Suprapubic skin (tissue), 4 donors: ENCODE results near the gene TRIM63. TPM values are rescaled to one million over a fixed set of nuclear protein-coding genes. Genes with fewer than 3 reads are reported as not detected.

Source experiments
- DNase-seq, 2 donors: peaks; one replicate each; pipeline ENCODE4 v3.0.0-alpha.2; 2019; ENCODE audit warnings: low spot score in 2 of 2
- H3K27ac ChIP-seq: fragments of 200-600 bp; sonication (generic); one replicate; pipeline ENCODE4 v1.5.1; 2019
- H3K27me3 ChIP-seq: fragments of 200-600 bp; sonication (generic); one replicate; pipeline ENCODE4 v1.5.1; 2019
- H3K36me3 ChIP-seq: fragments of 200-600 bp; sonication (generic); one replicate; pipeline ENCODE4 v1.5.1; 2019
- H3K4me1 ChIP-seq: fragments of 200-600 bp; sonication (generic); one replicate; pipeline ENCODE4 v1.5.1; 2019
- H3K4me3 ChIP-seq: fragments of 200-600 bp; sonication (generic); one replicate; pipeline ENCODE4 v1.5.1; 2019; ENCODE audit warnings: mild to moderate bottlenecking
- H3K9me3 ChIP-seq: fragments of 200-600 bp; sonication (generic); one replicate; pipeline ENCODE4 v1.5.1; 2019
- EP300 ChIP-seq: sonication (generic); formaldehyde crosslinking; IDR thresholded peaks from one replicate; pipeline ENCODE4 v1.6.1; 2017; ENCODE audit warnings: antibody characterized with exemption
- POLR2A ChIP-seq, 2 donors: fragments of 450-650 bp; IDR thresholded peaks; one replicate each; pipeline ENCODE4 v1.6.1; 2017; ENCODE audit warnings: antibody characterized with exemption in 2 of 2, mild to moderate bottlenecking in 2 of 2, moderate library complexity in 2 of 2
- POLR2AphosphoS5 ChIP-seq, 3 donors: sonication (generic); formaldehyde crosslinking; IDR thresholded peaks; one replicate each; pipeline ENCODE4 v1.6.1; 2017; ENCODE audit warnings: antibody characterized with exemption in 3 of 3
- WGBS: methylation state at CpG from one replicate; pipeline ENCODE4 v1.1.5; 2018; 5-methylcytosine and 5-hydroxymethylcytosine counted together
- total RNA-seq, 4 donors: library from RNA; depleted of rRNA; stranded (reverse); fragments of >200 nt; gene quantifications; one replicate each; pipeline ENCODE4 v1.1.0, GENCODE V29; 2016
- TF ChIP-seq, protein P1 (sequence below), 2 donors: fragments of 200-600 bp in 1 of 2; fragments of 450-650 bp in 1 of 2; sonication (generic) in 1 of 2; IDR thresholded peaks; one replicate each; pipeline ENCODE4 v1.5.1; 2016 to 2019; ENCODE audit warnings: antibody characterized with exemption in 2 of 2, mild to moderate bottlenecking in 1 of 2, moderate library complexity in 1 of 2

Gene TRIM63
- total RNA-seq, 4 donors from 2014 or later, result 0.42 to 2.4 (median 1.5) TPM

DNA sequence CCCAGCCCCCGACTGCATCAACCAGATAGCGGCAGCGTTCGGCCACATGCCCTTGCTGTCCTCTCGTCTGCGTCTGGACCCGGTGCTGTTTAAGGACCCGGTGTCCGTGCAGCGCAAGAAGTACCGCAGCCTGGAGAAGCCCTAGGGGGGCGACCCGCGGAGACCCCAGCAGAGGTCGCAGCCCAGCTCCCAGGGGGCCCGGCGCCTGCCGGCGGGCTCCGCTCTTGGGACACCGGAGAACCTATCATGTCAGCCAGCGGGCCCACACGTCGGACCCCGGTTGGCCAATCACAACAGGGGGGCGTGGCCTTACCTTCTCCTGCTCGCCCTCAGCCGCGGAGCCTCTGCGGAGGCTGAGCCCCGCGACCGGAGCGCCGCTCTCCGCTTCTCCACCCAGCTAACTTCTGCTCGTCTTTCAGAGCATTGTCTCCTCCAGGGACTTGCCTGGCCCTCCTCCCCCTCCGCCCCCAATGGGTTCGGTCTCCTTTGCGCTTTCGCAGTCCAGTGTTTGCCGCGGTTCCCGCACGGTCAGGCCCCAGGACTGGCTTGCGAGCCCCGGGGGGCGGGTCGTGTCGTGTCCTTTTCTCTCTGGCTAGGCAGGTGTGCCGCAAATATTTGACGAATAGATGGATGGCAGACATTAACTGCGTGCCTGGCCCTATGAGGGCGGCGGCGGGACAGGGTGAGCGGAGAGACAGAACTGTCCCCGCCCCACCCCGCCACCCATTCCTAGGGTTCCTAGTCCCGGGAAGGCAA, 32.0 kb downstream of the TRIM63 start:
- peak overlapping the region; percentile 85 for H3K27ac ChIP-seq
- DNase-seq, result peak; percentile 96 to 97
- TF ChIP-seq, protein P1, sequence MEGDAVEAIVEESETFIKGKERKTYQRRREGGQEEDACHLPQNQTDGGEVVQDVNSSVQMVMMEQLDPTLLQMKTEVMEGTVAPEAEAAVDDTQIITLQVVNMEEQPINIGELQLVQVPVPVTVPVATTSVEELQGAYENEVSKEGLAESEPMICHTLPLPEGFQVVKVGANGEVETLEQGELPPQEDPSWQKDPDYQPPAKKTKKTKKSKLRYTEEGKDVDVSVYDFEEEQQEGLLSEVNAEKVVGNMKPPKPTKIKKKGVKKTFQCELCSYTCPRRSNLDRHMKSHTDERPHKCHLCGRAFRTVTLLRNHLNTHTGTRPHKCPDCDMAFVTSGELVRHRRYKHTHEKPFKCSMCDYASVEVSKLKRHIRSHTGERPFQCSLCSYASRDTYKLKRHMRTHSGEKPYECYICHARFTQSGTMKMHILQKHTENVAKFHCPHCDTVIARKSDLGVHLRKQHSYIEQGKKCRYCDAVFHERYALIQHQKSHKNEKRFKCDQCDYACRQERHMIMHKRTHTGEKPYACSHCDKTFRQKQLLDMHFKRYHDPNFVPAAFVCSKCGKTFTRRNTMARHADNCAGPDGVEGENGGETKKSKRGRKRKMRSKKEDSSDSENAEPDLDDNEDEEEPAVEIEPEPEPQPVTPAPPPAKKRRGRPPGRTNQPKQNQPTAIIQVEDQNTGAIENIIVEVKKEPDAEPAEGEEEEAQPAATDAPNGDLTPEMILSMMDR (IDR thresholded peaks at IDR 0.05), result no peak
- TF ChIP-seq EP300, result no peak
- TF ChIP-seq POLR2AphosphoS5 (IDR thresholded peaks at IDR 0.05), result peak in 2 of 3 donors; percentile 25 to 30
- peak in 1 of 2 donors; percentile 40 for TF ChIP-seq POLR2A (IDR thresholded peaks at IDR 0.05)
- H3K9me3 ChIP-seq, result no peaks in the 10 kb centered on the region
- H3K27me3 ChIP-seq, result peaks cover 3% of the 10 kb centered on the region
- H3K36me3 ChIP-seq, result no peaks in the 10 kb centered on the region
- H3K4me3 ChIP-seq, result peak overlapping the region; percentile 88
- WGBS, result 0% methylated on average over 15 of the region's 60 CpGs
- peaks cover 17% of the 10 kb centered on the region for H3K4me1 ChIP-seq

DNA sequence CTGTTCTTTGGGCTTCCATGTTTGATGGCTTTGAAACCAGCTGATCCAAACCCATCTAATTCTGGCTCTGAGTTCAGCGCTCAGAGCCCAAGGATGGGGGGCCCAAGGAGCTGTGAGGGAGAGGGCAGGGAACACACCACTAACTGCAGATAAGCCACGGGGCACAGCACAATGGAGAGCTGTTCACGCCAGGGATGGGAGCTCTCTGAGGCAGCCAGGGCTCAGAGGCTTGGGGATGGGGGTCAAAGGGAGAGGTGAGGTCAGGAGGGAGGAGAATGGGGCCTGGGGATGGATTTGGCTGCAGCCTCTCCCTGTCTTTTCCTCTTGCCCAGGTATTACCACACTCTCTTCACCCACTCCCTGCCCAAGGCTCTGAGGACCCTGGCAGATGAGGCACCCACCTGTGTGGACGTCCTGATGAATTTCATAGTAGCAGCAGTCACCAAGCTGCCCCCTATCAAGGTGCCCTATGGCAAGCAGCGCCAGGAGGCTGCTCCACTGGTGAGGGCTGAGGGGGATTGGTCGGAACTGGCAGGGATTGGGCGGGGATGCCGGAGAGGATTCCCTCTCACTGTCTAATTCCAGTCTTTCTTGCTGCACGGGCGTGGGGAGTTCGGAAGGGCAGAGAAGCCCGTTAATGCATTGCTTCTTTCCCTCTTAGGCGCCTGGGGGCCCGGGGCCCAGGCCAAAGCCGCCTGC, 32.8 kb downstream of the TRIM63 start:
- Histone ChIP-seq H3K27ac (no peak overlapping the region), H3K4me1 (peaks cover 17% of the 10 kb centered on the region), H3K4me3 (peak overlapping the region; percentile 88), H3K27me3 (peaks cover 3% of the 10 kb centered on the region), H3K36me3 (no peaks in the 10 kb centered on the region), H3K9me3 (no peaks in the 10 kb centered on the region)
- TF ChIP-seq POLR2A (IDR thresholded peaks at IDR 0.05), result no peak
- TF ChIP-seq, protein P1 (IDR thresholded peaks at IDR 0.05), result no peak
- no peak for TF ChIP-seq EP300
- TF ChIP-seq POLR2AphosphoS5 (IDR thresholded peaks at IDR 0.05), result no peak
- WGBS, result 78% methylated on average over 3 of the region's 15 CpGs
- DNase-seq, result no peak

DNA sequence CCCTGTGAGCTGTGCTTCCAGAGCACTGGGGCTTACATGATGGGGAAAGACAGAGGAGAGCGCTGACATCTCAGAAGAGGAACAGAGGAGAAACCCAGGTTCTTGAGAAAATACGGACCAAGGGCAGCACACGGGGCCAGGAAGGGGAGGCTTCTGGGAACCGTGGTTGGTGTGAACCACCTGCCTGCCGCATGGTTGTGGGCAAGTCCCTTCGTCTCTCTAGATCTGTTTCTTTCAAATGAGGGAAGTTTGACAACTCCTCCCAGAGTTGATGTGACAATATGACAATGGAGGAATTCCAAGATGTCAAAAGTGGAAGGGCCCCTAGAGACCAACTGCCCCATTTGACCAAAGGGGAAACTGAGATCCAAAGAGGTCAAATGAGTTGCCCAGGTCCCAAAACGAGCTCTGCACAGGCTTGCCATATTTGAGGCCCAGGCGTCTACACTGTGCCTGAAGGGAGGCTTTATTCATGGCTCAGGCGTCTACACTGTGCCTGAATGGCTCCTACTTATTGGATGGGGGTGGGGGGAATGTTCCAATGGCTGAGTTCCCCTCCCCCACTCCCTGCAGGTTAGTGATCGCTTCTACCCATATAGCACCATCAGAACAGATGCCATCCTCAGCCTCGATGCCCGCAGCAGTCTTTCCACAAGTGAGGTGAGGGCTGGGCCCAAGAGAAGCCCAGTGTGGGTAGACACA, 34.6 kb downstream of the TRIM63 start:
- Histone ChIP-seq H3K9me3 (no peaks in the 10 kb centered on the region), H3K4me1 (peaks cover 17% of the 10 kb centered on the region), H3K36me3 (no peaks in the 10 kb centered on the region), H3K4me3 (no peak overlapping the region), H3K27ac (no peak overlapping the region), H3K27me3 (no peaks in the 10 kb centered on the region)
- no peak for DNase-seq
- TF ChIP-seq EP300 (no peak), POLR2AphosphoS5 (IDR thresholded peaks at IDR 0.05) (no peak), POLR2A (IDR thresholded peaks at IDR 0.05) (no peak)
- TF ChIP-seq, protein P1 (IDR thresholded peaks at IDR 0.05), result no peak
- WGBS, result 89% methylated on average over 9 of the region's 12 CpGs

DNA sequence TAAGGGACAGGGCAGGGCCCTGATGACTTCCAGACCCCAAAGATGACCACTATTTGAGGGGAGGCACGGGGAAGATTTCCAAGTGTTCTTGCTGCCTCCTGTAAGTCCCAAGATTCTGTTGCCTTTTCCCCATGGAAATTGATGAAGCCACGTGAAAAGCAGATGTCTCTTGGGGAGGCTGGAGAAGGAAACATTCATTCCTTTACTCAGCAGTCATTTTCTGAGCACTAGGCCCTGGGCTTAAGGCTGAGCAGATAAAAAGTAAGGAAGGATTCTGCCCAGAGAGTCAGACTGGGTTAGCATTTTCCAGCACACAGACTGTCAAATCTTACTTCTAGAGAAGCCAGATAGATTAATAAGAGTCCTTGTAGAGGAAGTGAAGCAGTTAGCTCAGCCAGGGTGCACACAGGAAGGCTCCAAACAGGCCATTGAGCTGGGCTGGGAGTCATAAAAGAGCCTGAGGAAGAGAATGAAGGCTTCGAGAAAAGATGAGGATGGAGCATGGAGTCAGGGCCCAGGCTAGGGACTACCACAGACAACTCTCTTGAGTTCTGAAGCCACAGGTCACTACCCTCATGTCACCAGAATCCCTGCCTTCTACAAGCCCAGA, 35.7 kb downstream of the TRIM63 start:
- DNase-seq, result no peak
- TF ChIP-seq POLR2AphosphoS5 (IDR thresholded peaks at IDR 0.05) (no peak), EP300 (no peak), POLR2A (IDR thresholded peaks at IDR 0.05) (no peak)
- TF ChIP-seq, protein P1 (IDR thresholded peaks at IDR 0.05), result no peak
- no peaks in the 10 kb centered on the region for H3K36me3 ChIP-seq
- H3K9me3 ChIP-seq, result no peaks in the 10 kb centered on the region
- H3K4me3 ChIP-seq, result no peak overlapping the region
- H3K4me1 ChIP-seq, result peaks cover 17% of the 10 kb centered on the region
- no peak overlapping the region for H3K27ac ChIP-seq
- H3K27me3 ChIP-seq, result no peaks in the 10 kb centered on the region
- WGBS, result 67% methylated on average over 3 of the region's 3 CpGs
